BE2C (cell line): ENCODE results near the gene SMG6.

Source experiments
- DNase-seq: peaks from one replicate; pipeline ENCODE4 v3.0.0-alpha.2; 2020
- H3K27me3 ChIP-seq: fragments of 250-450 bp; sonication (Bioruptor Pico); 2 replicates; pipeline ENCODE4 v1.5.1; 2020; ENCODE audit warnings: mild to moderate bottlenecking
- H3K36me3 ChIP-seq: fragments of 250-450 bp; sonication (Bioruptor Pico); 2 replicates; pipeline ENCODE4 v1.5.1; 2020; ENCODE audit warnings: mild to moderate bottlenecking
- H3K4me1 ChIP-seq: fragments of 250-450 bp; sonication (Bioruptor Pico); 2 replicates; pipeline ENCODE4 v1.5.1; 2020
- H3K4me3 ChIP-seq: 2 replicates; pipeline ENCODE4 v1.5.1; 2011; ENCODE audit warnings: low read depth, low read length
- H3K9me3 ChIP-seq: fragments of 250-450 bp; sonication (Bioruptor Pico); 2 replicates; pipeline ENCODE4 v1.5.1; 2020
- CTCF ChIP-seq: IDR thresholded peaks from 2 replicates; pipeline ENCODE4 v1.5.1; 2012; ENCODE audit warnings: mild to moderate bottlenecking, low read depth, low read length

SMG6 gene

GRCh38 chr17:2106308-2106955 is 197.2 kb downstream of the SMG6 start:
- no peak for DNase-seq
- Histone ChIP-seq H3K9me3 (no peaks in the 10 kb centered on the region), H3K4me3 (no peak overlapping the region), H3K27me3 (no peaks in the 10 kb centered on the region), H3K36me3 (no peaks in the 10 kb centered on the region), H3K4me1 (no peaks in the 10 kb centered on the region; the same call in 1 of the 2 replicates)
- TF ChIP-seq CTCF = no peak

GRCh38 chr17:2105663-2106062 is 197.9 kb downstream of the SMG6 start:
- no peak overlapping the region for H3K4me3 ChIP-seq
- no peak for TF ChIP-seq CTCF
- no peaks in the 10 kb centered on the region for H3K27me3 ChIP-seq
- no peaks in the 10 kb centered on the region; the same call in 1 of the 2 replicates for H3K4me1 ChIP-seq
- no peak for DNase-seq
- no peaks in the 10 kb centered on the region for H3K9me3 ChIP-seq
- H3K36me3 ChIP-seq = no peaks in the 10 kb centered on the region

- Histone ChIP-seq H3K4me3 (no peak overlapping the region), H3K9me3 (no peaks in the 10 kb centered on the region), H3K36me3 (no peaks in the 10 kb centered on the region), H3K4me1 (no peaks in the 10 kb centered on the region; the same call in 1 of the 2 replicates), H3K27me3 (no peaks in the 10 kb centered on the region)
- no peak for DNase-seq
- no peak for TF ChIP-seq CTCF
Observed at GRCh38 chr17:2102931-2103809, 200.4 kb downstream of the SMG6 start.

GRCh38 chr17:2101448-2102257 is 201.9 kb downstream of the SMG6 start:
- Histone ChIP-seq H3K36me3 (no peaks in the 10 kb centered on the region), H3K9me3 (no peaks in the 10 kb centered on the region), H3K4me1 (no peaks in the 10 kb centered on the region; the same call in 1 of the 2 replicates), H3K27me3 (no peaks in the 10 kb centered on the region), H3K4me3 (no peak overlapping the region)
- no peak for TF ChIP-seq CTCF
- peak; percentile 18 for DNase-seq

- Histone ChIP-seq H3K9me3 (no peaks in the 10 kb centered on the region), H3K36me3 (no peaks in the 10 kb centered on the region)
Observed at GRCh38 chr17:2095536-2095910, 208.1 kb downstream of the SMG6 start.

More at GRCh38 chr17:2095536-2095910, 208.1 kb downstream of the SMG6 start:
- no peak for DNase-seq
- Histone ChIP-seq H3K4me1 (no peaks in the 10 kb centered on the region), H3K27me3 (no peaks in the 10 kb centered on the region), H3K4me3 (no peak overlapping the region)
- TF ChIP-seq CTCF = no peak
